Left kidney (tissue), 2 donors: ENCODE data around the gene KIF22. TPM values are rescaled to one million over a fixed set of nuclear protein-coding genes. Genes with fewer than 3 reads are reported as not detected.
"Not testable (repeated sequence)": the region's sequence is repeated elsewhere in the genome, so short reads cannot be mapped to it uniquely, and the experiment has no call there.

Source experiments
- DNase-seq: peaks from one replicate; pipeline ENCODE4 v3.0.0-alpha.2; 2013
- polyA plus RNA-seq: library from polyadenylated mRNA; unstranded; fragments of 120-200 nt; gene quantifications from one replicate; pipeline ENCODE4 v1.2.1, GENCODE V29; 2013; ENCODE audit not compliant: insufficient read length

Gene KIF22
- polyA plus RNA-seq, 1 donor = 89.2 TPM

DNA sequence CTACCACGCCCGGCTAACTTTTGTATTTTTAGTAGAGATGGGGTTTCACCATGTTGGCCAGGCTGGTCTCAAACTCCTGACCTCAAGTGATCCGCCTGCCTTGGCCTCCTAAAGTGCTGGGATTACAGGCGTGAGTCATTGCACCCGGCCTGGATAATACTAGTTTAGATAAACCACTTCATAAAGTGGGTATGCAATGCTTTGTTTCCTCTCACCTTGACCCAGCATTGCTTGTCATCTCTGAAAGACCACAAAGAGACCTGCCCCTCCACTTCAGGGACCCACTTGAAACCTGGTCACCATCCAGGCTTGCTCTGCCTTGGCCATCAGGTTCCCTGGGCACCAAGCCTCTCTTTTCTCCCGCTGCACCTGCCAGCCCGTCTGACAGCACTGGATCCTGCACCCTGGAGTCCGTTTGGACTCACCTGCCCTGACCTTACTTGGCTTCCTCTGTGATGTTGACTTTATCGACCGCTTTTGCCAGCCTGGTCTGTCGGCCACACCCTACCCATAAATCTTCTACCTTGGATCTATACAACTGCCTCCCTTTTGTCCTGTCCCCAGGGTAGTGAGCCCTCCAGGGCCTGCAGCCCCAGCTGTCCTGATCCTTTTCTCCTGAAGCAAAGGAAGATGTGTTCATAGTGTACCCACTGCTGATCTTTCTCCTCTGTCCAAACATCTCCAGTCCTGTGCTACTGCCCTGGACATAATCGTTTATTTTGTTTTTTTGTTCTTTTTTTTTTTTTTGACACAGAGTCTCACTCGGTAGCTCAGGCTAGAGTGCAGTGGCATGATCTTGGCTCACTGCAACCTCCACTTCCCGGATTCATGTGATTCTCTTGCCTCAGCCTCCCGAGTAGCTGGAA, 25.2 kb upstream of the KIF22 start:
- DNase-seq = no peak

GRCh38 chr16:29766571-29766970, 24.0 kb upstream of the KIF22 start:
- DNase-seq = no peak

DNA sequence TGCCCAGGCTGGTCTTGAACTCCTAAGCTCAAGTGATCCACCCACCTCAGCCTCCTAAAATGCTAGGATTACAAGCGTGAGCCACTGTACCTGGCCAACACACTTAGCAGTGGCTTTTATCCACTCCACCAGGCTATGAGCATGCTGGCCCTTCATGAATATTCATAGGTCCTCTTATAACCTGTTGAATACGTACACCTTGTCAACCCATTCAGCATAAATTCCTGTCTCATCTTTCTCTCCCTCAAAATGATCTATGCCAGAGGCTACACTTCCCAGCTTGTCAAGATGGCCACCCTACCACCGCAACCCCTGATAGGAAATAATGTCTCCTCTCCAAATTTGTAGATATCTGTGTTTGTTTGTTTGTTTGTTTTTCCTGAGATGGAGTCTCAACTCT, 23.5 kb upstream of the KIF22 start:
- DNase-seq = no peak

DNA sequence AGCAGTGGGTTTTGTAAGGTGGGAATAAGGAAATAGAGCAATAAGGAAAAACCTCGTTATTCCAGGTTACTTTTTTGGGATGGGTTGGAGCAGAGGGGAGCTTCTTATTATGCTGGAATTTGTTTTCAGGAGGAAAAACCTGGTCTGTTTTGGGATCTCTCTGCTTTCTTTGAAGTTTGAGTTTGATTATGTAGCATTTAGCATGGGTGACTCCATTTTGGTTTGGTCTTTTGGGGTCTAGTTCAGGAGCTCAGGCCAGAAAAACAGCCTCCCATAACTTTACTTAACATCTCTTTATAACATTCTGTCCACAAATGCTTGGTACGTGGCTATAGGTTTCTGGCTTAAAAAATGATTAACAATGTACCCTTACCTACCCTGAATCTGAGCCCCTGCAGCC, 21.0 kb upstream of the KIF22 start:
- no peak for DNase-seq

DNA sequence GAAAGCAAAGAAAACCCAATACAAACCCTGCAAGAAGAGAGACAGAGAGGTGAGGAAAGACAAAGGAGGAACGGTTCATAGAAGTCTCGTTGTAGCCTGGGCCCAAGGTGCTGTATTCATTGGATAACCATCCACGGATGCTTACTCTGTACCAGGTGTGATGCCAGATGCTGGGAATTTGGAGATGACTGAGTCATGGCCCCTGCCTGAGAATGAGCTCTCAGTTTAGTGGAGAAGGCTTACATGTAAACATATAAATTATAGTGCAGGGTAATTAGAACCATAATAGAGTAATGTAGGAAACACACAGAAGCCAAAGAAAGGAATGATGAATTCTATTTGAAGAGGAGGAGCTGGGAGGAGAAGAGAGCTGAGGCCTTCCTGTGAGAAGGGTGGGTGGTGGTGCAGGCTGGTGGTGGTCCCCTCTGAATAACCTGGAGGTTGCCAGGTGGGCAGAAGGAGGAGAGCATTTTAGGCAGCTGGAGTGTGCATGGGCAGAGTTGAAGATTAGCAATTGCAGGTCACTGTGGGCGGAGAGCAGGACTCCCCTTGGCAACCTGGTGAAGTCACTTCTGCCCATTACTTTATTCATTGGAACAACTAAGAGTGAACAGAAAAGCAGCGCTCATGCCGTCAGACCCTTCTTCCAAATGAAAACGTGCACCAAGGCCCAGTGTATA, 20.2 kb upstream of the KIF22 start:
- no peak for DNase-seq

DNA sequence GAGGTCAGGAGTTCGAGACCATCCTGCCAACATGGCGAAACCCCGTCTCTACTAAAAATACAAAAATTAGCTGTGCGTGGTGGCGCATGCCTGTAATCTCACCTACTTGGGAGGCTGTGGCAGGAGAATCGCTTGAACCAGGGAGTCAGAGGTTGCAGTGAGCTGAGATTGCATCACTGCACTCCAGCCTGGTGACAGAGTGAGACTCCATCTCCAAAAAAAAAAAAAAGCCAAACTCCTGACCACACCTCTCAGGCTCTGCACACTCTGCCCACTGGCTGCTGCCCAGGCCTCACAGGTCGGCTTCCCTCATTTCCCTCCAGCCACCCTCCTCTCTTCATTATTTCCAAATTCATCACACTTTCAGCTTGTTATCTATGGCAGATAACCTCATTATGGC, 18.2 kb upstream of the KIF22 start:
- DNase-seq = not testable (repeated sequence)

DNA sequence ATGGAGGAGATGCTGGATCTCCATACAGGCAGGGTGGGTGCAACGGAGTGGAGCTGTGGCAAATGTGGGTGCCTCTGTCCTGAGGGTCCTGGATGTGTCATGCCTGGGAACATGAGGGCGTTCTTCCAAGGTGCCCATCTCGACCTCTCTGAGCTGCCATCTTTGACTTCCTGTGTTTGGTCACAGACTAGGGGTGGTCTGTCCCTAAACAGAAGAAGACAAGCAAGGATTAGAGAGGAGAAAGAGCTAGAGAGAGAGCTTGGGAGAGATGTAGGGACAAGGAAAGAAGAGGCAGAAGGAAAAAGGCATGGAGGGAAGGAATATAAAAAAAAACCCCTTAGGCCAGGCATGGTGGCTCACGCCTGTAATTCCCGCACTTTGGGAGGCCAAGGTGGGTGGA, 15.8 kb upstream of the KIF22 start:
- DNase-seq = no peak

DNA sequence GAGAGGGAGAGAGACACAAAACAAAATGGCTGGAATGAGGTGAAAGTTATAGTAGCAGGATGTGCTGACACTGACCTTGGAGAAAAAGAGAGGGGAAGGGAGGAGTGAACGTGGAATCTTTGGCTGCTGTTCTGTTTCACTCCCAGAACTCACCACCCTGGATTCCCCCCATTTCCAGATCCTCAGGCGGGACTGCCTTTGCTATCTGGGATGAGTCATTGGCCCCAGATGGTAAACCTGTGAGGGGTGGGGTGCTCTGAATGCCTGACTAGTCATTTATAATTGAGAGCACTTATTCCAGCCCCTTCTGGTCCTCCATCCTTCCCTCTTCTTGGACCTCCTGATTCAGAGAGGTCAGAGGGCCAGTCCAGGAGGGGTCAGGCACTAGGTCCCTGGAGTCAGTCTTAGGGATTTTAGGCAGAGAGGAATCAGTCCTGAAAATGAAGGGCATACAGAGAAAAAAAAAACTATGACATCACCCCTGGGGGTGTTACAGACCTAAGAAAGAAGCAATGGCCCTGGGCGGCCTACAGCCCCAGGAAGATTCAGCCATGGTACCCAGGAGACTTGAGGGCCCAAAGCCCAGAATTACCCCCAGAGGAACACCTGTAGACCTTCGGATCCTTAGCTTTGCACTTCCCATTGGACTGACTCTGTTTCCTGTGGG, 14.7 kb upstream of the KIF22 start:
- no peak for DNase-seq

DNA sequence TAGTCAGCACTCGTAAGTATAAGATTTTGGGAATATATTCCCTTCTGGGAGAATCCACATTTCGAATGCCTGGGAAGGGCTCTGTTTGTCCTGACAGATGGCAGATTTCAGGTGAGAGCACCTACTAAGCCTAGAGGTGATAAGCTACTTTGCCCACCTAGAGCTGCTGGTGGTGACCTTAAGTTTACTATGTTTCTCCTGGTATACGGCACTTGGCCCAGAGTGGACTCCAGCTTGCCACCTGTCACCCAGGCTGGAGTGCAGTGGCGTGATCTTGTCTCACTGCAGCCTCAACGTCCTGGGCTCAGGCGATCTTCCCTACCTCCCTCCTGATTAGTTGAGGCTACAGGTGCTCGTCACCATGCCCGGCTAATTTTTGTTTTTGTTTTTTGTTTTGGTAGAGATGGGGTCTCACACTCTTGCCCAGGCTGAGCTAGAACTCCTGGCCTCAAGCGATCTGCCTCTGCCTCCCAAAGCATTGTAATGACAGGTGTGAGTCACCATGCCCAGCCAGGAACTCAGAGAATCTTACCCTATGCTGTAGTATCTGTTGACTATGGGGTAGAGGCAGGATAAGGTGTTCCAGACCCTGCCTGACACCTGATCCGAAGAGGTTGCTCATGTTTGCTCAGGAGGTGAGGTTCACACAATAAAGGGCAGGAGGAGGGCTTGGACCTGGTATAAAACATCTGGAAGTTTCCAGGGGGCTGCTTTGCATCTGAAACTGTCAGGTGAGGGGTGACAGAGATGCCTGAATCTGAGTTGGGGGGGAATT, 12.8 kb upstream of the KIF22 start, which contains the start of gene ZG16:
Gene ZG16, plus strand, starts transcription at position 681 of the 775 bp plus-strand sequence. CDS start 1,011 bp downstream, outside the sequence.
- DNase-seq = no peak

GRCh38 chr16:29779474-29779873, 11.1 kb upstream of the KIF22 start:
- no peak for DNase-seq

DNA sequence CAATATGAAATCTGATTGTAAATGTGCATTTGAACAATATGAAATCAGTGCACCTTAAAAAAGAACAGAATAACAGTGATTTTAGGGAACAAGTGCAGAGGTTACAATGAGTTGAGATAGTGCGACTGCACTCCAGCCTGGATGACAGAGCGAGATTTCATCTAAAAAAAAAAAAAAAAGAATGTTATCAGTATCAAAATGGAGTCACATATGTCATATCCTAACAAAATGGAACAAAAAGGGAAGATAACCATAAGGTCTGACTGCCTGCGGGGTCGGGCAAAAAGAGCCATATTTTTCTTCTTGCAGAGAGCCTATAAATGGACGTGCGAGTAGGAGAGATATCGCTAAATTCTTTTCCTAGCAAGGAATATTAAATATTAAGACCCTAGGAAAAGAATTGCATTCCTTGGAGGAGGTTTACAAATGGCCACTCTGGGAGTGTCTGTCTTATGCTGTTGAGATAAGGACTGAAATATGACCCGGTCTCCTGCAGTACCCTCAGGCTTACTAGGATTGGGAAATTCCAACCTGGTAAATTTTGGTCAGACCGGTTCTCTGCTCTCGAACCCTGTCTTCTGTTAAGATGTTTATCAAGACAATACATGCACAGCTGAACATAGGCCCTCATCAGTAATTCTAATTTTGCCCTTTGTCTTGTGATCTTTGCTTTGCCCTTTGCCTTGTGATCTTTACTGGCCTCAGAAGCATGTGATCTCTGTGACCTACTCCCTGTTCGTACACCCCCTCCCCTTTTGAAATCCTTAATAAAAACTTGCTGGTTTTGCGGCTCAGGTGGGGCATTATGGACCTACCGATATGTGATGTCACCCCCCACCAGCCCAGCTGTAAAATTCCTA, 7.2 kb upstream of the KIF22 start:
- DNase-seq = not testable (repeated sequence)

DNA sequence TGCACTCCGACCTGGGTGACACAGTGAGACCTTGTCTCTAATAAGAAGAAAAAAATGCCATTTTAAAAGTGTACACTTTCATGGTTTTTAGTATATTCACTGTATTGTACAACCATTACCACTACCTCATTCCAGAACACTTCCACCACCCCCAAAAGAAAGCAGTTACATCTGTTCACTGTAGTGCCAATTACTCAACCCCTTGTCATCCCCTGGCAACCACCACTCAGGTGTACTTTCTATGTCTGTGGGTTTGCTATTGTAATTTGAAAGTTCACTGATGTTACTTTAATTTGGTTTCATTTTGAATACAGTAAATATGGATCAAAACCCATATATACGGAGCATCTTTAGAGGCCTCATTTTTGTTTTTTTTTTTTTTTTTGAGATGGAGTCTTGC, 6.4 kb upstream of the KIF22 start:
- DNase-seq = no peak

DNA sequence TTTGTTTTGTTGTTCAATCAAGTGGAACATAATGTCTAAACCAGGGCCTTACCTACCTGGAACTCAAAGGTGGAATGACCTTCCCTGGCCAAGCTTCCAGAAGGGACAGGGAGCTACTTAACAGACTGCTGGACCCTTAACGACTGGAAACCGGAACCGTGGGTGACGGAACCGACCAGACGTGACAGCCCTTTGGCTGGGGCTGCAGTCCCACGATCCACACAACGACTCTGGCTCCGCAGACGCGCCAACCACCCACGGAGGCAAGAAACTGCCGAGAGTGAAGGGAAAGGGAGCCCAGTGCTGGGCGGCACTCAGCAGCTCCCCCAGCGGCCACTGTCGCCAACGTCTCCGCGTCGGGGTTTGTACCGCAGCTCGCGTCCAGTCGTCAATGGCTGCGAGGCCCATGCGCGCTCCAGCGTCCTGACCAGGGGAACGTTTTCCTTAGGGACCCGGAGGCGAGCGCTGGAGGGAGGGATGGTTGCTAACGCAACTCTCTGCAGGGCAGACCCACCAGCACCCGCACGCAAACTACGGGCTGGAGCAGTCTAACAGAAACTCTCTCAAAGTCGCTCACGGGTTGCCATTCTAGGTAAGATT, 5.5 kb upstream of the KIF22 start:
- peak; percentile 60 for DNase-seq

DNA sequence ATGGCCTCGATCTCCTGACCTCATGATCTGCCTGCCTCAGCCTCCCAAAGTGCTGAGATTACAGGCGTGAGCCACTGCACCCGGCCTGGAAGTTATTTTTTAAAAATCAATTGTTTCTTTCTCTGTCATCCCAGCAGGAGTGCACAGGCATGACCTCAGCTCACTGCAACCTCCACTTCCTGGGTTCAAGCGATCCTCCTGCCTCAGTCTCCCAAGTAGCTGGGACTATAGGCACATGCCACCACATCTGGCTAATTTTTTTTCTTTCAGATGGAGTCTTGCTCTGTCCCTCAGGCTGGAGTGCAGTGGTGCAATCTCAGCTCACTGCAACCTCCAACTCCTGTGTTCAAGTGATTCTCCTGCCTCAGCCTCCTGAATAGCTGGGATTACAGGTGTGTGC, 3.4 kb upstream of the KIF22 start:
- not testable (repeated sequence) for DNase-seq

DNA sequence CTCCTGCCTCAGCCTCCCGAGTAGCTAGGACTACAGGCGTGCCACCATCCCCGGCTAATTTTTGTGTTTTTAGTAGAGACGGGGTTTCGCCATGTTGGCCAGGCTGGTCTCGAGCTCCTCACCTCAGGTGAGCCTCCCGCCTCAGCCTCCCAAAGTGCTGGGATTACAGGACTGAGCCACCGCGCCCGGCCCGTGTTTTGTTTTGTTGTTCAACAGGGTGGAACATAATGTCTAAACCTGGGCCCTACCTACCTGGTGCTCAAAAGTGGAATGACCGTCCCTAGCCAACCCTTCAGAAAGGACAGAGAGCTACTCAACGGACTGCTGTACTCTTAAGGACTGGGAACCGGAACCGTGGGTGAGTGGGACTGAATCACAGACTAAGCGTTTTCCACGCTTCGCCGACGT, 772 bp upstream of the KIF22 start:
- DNase-seq = peak; percentile 21

DNA sequence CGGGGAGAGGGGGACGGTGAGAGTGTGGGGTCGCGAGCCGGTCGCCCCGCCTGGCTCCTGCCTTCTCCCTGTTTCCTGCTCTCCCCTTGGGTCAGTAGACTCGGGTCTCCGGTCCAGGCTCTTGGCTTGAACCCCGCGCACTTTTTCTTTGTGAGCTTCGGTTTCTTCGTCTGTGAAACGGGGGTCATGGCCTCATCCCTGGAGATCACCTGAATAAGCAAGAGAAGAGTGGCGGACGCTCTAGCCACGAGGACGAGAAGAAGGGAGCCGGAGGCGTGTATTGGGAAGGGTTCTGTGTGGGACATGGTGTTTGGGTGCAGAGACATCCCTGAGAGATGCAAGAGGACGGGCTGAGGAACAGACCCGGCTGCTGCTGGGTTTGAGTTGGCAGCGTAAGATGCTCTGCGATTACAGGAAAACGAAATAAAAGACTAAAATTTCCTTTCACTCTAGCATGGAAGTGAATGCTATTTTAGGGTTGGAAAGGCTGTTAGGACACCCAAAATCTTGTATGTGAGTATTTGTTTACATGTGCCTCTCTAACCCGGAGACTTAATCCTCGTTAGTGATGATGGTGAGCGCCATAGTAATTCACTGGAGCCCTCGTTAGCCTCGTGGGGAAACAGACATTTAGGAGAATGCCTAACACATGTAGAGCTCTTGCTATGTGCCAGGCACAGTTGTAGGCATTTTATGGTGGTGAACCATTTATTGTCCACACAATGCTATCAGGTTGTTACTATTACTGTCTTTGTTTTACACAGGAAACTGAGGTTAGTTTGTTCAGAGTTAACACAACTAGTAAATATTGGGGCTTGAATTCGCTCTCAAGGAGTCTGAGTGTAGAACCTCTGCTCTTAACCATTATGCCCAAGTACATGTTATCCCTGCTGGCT, 646 bp downstream of the KIF22 start:
- no peak for DNase-seq

DNA sequence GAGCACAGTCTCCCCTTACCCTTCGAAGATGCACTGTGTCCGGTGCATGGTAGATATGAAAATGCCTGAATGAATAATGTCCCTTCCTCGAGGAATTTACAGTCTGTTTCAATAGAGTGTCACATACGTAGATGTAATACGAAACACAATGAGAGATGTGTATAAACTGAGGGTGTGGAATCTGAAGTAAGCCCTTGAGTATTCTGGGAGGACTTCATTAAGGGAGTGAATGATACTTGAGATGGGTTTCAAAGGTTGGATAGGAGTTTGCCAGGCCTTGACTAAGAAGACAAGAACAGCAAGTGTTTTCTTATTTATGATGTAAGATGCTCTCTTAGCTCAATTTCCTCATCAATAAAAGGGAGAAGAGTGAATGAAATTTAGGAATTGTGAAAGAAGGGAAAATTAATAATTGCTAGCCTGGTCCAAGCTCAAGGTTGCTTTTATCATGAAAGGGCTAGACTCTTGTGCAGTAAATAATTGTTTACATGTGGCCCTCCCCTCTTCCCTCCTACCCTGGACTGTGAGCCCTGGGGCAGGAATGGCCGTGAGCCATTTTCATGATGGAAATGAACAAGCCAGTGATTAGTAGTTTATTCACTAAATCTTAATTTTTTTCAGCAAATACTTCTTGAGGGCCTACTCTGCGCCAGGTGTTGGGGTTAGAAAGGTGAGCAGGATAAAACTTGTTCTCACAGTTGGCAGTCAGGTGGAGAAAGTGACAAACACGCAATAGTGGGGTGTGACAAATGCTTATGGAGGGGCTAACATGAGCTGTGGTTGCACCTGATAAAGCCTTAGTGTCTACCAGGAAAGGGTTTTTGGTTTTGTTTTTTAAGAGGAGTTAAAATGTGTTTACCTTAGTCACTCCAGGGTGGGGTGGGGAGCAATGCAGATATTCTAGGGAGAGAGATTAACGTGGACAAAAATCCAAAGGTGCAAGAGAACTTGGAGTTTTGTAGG, 1.6 kb downstream of the KIF22 start:
- DNase-seq = no peak

GRCh38 chr16:29793153-29793552, 2.6 kb downstream of the KIF22 start:
- not testable (repeated sequence) for DNase-seq
